Activated gamma-delta T cell (primary cell): ENCODE measurements around the gene SLC6A4.

ENCODE experiments used
- DNase-seq: peaks from one replicate; lab custom pipeline; 2025; lab: John Stamatoyannopoulos, UW
- total RNA-seq, 2 donors: gene quantifications; one replicate each; lab custom pipeline; 2026; lab: John Stamatoyannopoulos, UW

The SLC6A4 gene
- total RNA-seq: 0.04 to 0.20 reads per million in 2 donors

GRCh38 chr17:30235386-30236296 lies at the start of gene SLC6A4:
Gene SLC6A4, minus strand, starts transcription at chr17:30235697. Its CDS starts 13,739 bp downstream, at chr17:30221958.
- DNase-seq: no peak

- no peak for DNase-seq
These were observed 43.7 kb upstream of the SLC6A4 start for GRCh38 chr17:30279156-30279555.

- DNase-seq: no peak
These were observed 42.5 kb upstream of the SLC6A4 start for GRCh38 chr17:30278032-30278431.

- no peak for DNase-seq
These were observed 40.4 kb upstream of the SLC6A4 start for GRCh38 chr17:30275911-30276310.

GRCh38 chr17:30274887-30275286 lies 39.4 kb upstream of the SLC6A4 start:
- no peak for DNase-seq

- DNase-seq: no peak
These were observed 37.9 kb upstream of the SLC6A4 start for GRCh38 chr17:30273373-30273772.

GRCh38 chr17:30271102-30271501 lies 35.6 kb upstream of the SLC6A4 start:
- DNase-seq: no peak

- no peak for DNase-seq
These were observed 32.1 kb upstream of the SLC6A4 start for GRCh38 chr17:30267625-30268024.

GRCh38 chr17:30263552-30264333 lies 28.2 kb upstream of the SLC6A4 start:
- DNase-seq: no peak

GRCh38 chr17:30256756-30257506 lies 21.4 kb upstream of the SLC6A4 start:
- no peak for DNase-seq

GRCh38 chr17:30254150-30254549 lies 18.7 kb upstream of the SLC6A4 start:
- DNase-seq: no peak

GRCh38 chr17:30253312-30253711 lies 17.8 kb upstream of the SLC6A4 start:
- DNase-seq: no peak

- DNase-seq: no peak
These were observed 16.4 kb upstream of the SLC6A4 start for GRCh38 chr17:30251931-30252330.

GRCh38 chr17:30249460-30249859 lies 14.0 kb upstream of the SLC6A4 start:
- DNase-seq: no peak

- no peak for DNase-seq
These were observed 13.3 kb upstream of the SLC6A4 start for GRCh38 chr17:30248786-30249185.

- no peak for DNase-seq
These were observed 11.0 kb upstream of the SLC6A4 start for GRCh38 chr17:30246460-30246859.

- no peak for DNase-seq
These were observed 9.4 kb upstream of the SLC6A4 start for GRCh38 chr17:30244853-30245385.

- DNase-seq: no peak
These were observed 8.1 kb upstream of the SLC6A4 start for GRCh38 chr17:30243568-30243967.

GRCh38 chr17:30243002-30243401 lies 7.5 kb upstream of the SLC6A4 start:
- DNase-seq: no peak

GRCh38 chr17:30241051-30241450 lies 5.6 kb upstream of the SLC6A4 start:
- no peak for DNase-seq

- DNase-seq: no peak
These were observed 4.7 kb upstream of the SLC6A4 start for GRCh38 chr17:30240177-30240576.

GRCh38 chr17:30239089-30239462 lies 3.6 kb upstream of the SLC6A4 start:
- DNase-seq: no peak
